Measurements from ENCODE around the gene BAIAP2. TPM values are rescaled to one million over a fixed set of nuclear protein-coding genes. Genes with fewer than 3 reads are reported as not detected.

Gene BAIAP2
- total and polyA plus RNA-seq, 2 of the 13 experiments (the other 11 are each of a cell fraction or from before 2014, with no cell fraction given), result 22.5 to 24.0 TPM

GRCh38 chr17:81083125-81083765 is 48.3 kb downstream of the BAIAP2 start (continued):
- TF ChIP-seq NONO (IDR thresholded peaks at IDR 0.05), result no peak
- peak; percentile 95 for TF ChIP-seq NONO (CRISPR knock-in tag; conservative IDR thresholded peaks at IDR 0.05)
- peak; percentile 92 for TF ChIP-seq ZNF564 (CRISPR knock-in tag; IDR thresholded peaks at IDR 0.05)
- peak; percentile 91 for TF ChIP-seq ARID5B (CRISPR knock-in tag; IDR thresholded peaks at IDR 0.05)
- TF ChIP-seq SALL1 (CRISPR knock-in tag; IDR thresholded peaks at IDR 0.05), result peak; percentile 99
- TF ChIP-seq NFAT5 (CRISPR knock-in tag; IDR thresholded peaks at IDR 0.05), result peak; percentile 87; the same call in 1 of the 2 replicates
- TF ChIP-seq HNF4A (CRISPR knock-in tag; IDR thresholded peaks at IDR 0.05), result peak; percentile 73
- no peak for TF ChIP-seq SKI (IDR thresholded peaks at IDR 0.05; ENCODE audit: partially characterized antibody)
- TF ChIP-seq KLF15 (CRISPR knock-in tag; IDR thresholded peaks at IDR 0.05; ENCODE audit: borderline replicate concordance), result peak; percentile 77; the same call in 1 of the 2 replicates
- peak; percentile 99 for TF ChIP-seq ZNF136 (CRISPR knock-in tag; IDR thresholded peaks at IDR 0.05; ENCODE audit: low read depth)
- TF ChIP-seq HOXA3 (CRISPR knock-in tag; IDR thresholded peaks at IDR 0.05), result peak; percentile 95
- TF ChIP-seq ZNF788 (CRISPR knock-in tag; IDR thresholded peaks at IDR 0.05; ENCODE audit: borderline replicate concordance), result peak; percentile 98; the same call in 1 of the 2 replicates
- peak; percentile 93 for TF ChIP-seq ZNF609 (CRISPR knock-in tag; IDR thresholded peaks at IDR 0.05; ENCODE audit: borderline replicate concordance)
- peak; percentile 87 for TF ChIP-seq ZNF263 (CRISPR knock-in tag; IDR thresholded peaks at IDR 0.05)
- TF ChIP-seq PAX8 (CRISPR knock-in tag; IDR thresholded peaks at IDR 0.05; ENCODE audit: borderline replicate concordance), result no peak
- TF ChIP-seq HDAC6 (IDR thresholded peaks at IDR 0.05; ENCODE audit: low read depth, low read length), result no peak
